NCI-H748 (cell line): ENCODE measurements around the gene CYB5R4.

ENCODE experiments used
- DNase-seq: peaks from one replicate; lab custom pipeline; 2025; ENCODE audit not compliant: unreplicated experiment; lab: John Stamatoyannopoulos, UW

Gene CYB5R4

DNA sequence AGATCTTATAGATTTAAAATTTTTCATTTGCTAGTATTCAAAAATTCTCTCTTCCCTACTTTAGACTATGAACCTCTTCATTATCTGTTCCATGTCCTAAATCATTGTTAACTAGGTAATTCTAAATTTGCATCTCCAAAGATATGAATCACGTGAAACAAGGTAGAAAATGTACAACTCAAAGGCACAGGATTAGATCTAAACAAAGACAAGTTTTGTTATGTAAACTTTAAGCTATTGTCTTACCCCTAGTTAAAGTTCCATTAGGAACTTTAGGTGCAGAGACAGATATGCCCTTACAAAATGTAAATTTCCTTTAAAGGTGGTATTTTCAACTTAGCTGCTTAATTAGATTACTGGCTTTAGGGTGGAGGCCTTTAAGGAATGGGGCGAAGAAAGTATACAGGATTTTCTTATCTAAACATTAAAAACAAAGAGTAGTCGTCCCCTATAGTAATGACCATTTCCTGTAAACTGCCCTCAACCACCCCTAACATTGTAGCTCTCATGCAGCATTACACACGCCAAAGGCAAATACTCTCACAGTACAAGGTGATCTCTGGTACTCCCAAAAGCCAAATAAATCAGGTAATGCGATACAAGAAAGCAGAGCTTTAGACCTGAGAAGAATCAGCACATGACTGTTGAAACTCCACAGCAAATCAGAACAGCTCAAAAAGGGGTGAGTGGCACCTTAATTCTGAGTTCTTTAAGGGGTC is 116.7 kb downstream of the CYB5R4 start:
- DNase-seq, result peak; percentile 51

- DNase-seq, result no peak
Measured at GRCh38 chr6:83976871-83977270, 117.4 kb downstream of the CYB5R4 start.

- DNase-seq, result no peak
Measured at GRCh38 chr6:83978324-83978734, 118.8 kb downstream of the CYB5R4 start.

- DNase-seq, result no peak
Measured at GRCh38 chr6:83978997-83979396, 119.5 kb downstream of the CYB5R4 start.

DNA sequence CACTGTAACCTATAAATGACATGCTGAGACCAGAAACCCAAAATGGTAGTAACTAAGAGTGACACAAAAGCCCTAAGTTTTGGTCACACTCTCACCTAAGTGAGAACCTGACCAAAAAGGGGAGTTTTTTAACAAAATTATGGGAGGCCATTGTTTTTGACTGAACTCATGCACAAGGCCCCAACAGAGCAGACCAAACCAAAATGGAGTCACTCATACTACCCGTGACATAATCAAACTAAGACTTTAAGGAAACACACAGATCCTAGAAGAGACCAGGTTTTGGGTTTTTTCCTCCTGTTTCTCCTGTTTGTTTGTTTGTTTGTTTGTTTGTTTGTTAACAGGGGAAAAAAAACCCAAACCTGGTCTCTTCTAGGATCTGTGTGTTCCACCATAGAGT is 124.9 kb downstream of the CYB5R4 start:
- DNase-seq, result no peak

- no peak for DNase-seq
Measured at GRCh38 chr6:83985308-83985713, 125.8 kb downstream of the CYB5R4 start.

DNA sequence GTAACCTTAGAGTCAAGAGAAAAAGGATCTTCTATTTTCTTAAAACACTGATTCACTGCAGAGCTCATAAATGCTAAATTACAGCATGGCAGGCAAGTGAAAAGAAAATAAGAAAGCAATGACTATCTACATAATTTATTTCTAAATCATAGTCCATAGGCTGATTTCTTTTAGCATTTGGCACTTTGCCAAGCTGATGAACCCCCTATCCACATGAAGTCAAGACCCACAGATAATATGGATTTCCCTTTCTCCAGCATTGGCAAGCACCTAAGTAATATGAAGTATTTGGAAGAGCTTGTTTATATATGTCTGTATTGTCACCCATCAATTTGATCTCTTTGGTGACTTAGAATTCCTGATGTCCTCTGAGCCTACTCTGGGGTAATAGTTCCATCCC is 126.2 kb downstream of the CYB5R4 start:
- DNase-seq, result no peak

- no peak for DNase-seq
Measured at GRCh38 chr6:83998021-83998584, 138.6 kb downstream of the CYB5R4 start.

GRCh38 chr6:84001119-84001518 is 141.6 kb downstream of the CYB5R4 start:
- no peak for DNase-seq

DNA sequence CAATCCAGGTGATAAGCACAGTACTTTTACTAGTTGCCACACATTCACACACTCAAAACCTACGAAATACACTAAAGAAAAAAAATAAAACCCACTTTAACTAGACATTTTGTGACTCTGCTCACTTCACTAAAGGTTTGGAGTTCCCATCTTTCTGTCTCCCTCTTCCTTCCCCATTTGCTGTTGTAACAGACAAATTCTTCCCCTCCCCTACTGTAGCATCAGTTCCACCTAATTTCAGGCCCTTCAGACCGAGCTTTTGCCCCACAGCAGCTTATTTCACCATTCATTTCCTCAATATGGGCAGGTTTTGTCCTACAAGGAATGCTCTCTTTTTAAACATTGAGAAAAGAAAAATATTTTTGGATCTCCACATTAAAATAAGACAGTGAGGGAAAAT is 142.7 kb downstream of the CYB5R4 start:
- DNase-seq, result no peak

DNA sequence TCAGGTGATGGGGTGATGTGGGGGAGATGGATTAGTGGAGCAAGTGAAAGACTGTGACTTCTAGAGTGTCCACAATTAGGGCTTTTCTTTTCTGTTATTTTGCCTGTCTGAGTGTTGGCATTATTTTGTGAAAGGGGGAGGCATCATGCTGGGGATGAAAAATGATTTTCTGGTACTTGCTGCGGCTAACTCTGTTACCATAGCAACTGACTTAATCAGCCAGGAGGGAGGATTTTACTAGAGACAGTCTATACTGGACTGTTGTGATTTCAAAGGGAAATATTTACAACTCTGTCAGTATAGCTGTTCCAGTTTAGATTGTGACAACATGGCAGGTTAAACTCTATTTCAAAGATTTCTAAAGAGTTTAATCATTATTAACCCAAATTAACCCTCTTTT is 143.6 kb downstream of the CYB5R4 start:
- DNase-seq, result peak; percentile 49

DNA sequence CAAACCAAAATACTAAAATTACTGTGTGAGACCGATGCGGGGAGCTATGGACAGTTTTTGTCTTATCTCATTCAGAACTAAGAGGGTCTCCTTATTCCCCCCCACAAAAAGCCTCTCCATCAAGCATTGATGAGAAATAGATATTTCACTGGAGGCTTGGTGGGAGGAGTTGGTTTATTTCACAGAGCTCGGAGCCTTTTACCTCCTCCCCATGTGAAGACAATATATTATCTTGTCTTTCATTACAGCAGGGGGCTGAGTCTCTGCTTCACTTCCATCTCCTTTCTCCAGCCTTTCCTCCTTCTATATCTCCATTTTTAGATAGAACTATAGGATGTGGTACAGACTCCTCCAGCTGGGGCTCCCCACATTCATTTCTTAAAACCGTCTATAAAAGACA is 144.2 kb downstream of the CYB5R4 start:
- no peak for DNase-seq

DNA sequence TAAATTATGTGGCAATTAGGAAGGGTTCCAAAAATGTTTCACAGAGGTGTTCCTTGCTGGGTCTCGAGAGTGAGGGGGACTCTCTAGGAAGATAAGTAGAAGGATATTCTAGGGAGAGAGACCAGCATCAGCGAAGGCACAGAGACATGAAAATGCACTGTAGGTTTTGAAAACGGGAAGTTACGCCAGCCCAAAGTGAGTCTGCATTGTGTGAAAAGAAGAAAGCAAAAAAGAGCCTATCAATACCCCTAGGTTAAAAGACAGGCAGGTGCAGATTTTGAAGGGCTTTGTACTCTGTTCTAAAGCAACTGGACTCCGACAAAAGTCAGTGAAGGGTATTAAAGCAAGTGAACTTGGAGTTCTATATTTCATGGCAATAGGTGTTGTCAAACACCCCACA is 148.4 kb downstream of the CYB5R4 start:
- DNase-seq, result no peak

DNA sequence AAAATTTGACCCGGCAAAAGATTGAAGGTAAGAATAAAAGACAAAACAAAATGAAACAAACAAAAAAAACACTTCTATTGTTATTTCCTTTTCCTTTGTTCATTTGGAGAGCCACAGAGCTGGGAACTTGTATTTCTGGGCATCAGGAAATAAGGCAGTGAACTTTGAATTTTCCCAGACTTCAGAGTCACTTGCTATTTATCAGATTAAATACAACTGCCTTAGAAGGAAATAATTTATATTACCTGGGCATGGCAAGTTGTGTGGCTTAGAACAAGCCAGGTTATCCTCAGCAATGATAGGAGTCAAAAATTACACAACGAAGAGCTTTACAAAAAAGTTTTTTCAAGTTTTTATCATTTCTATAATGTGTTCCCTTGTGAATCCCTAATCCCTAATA is 153.9 kb downstream of the CYB5R4 start:
- DNase-seq, result no peak

- peak; percentile 14 for DNase-seq
Measured at GRCh38 chr6:84013931-84014330, 154.4 kb downstream of the CYB5R4 start.

DNA sequence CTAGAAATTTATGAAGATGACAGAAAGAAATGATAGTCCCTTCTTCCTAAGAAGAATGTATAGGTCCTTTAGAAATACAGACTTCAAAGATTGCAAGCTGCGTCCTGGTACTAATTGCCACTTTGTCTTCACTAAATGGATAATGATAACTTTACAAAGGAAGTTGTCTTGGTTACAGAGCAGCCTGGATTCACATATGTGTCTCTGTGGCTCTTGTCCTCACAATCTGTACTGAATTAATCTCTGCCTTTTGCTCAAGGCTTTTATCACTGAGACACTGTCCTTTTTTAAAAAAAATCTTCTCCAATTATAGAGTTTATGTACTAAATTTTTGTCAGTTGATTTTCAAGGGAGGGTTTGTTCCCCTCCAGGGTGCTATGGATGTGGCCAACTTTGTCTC is 156.5 kb downstream of the CYB5R4 start:
- DNase-seq, result peak; percentile 12
